Stimulated activated CD4-positive, alpha-beta T cell treated with anti-CD3 and anti-CD28 coated beads, Interleukin-15, amount 100 ng/mL, for 48 hours (primary cell): ENCODE results near the gene ITGB3.
"Not testable (repeated sequence)": the region's sequence is repeated elsewhere in the genome, so short reads cannot be mapped to it uniquely, and the experiment has no call there.

ENCODE experiments used
- DNase-seq, 2 donors: peaks; one replicate each; pipeline ENCODE4 v3.0.0-alpha.2; 2020; ENCODE audit warnings: low read depth in 2 of 2

Gene ITGB3

DNA sequence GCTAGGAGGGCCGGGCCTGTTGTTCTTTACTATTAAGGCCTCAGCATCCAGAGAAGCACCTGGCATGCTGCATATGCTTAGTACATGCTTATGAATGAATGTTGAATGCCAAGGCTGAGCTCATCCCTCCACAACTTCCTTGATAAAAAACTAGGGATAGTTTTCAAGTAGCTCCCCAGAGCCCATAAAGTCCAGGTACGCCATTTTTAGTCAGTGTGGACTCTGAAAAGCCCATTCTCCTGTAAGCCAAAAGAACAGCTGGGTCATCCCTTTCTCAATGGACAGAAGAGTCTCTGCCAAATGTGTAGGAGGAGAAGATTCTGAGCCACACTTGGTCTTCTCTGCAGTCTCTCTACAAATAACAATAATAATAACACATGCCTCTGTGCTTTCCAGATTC lies 8.9 kb upstream of the ITGB3 start:
- DNase-seq: no peak

- no peak for DNase-seq
These were observed 7.5 kb upstream of the ITGB3 start for GRCh38 chr17:47246120-47246519.

- no peak for DNase-seq
These were observed 2.8 kb upstream of the ITGB3 start for GRCh38 chr17:47250855-47251254.

DNA sequence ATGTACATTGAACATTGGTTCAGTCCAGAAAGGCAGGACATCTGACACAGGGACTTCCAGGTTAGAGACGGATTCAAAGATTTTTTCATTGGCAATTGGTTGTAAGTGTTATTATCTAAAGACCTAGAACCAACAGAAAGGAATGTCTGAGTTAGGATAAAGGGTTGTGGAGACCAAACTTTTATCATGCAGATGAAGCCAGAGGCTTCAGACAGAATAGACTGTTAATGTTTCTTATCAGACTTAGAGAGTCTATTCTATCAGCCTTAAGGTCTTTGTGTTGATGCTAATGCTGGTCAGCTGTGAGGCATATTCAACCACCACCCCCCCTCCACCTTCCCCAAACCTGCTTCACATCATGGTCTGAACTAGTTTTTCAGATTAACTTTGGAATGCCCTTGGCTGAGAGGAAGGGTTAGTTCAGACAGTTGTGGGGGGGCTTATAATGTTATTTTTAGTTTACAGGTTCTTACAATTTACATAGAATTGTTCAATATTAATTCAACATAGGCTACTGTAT lies 2.1 kb upstream of the ITGB3 start:
- no peak for DNase-seq

DNA sequence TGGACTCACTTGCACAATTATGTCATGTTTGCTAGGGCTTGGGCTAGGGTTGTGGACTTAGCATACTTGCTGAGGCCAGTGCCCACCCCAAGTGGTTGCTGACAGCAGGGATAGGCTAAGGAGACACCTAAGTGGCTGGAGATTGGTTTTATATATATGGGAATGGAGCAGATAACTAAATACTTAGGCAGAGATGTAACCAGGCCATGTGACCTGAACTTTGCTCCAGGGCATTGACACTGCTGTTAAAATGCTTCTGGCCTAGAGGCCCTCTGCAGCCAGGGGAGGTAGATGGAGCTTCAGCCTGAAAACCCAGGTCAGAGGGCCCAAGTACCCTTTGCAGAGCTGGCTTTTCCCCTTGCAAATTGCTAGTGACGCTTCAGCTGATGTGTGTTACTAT lies 1.4 kb upstream of the ITGB3 start:
- DNase-seq: no peak

DNA sequence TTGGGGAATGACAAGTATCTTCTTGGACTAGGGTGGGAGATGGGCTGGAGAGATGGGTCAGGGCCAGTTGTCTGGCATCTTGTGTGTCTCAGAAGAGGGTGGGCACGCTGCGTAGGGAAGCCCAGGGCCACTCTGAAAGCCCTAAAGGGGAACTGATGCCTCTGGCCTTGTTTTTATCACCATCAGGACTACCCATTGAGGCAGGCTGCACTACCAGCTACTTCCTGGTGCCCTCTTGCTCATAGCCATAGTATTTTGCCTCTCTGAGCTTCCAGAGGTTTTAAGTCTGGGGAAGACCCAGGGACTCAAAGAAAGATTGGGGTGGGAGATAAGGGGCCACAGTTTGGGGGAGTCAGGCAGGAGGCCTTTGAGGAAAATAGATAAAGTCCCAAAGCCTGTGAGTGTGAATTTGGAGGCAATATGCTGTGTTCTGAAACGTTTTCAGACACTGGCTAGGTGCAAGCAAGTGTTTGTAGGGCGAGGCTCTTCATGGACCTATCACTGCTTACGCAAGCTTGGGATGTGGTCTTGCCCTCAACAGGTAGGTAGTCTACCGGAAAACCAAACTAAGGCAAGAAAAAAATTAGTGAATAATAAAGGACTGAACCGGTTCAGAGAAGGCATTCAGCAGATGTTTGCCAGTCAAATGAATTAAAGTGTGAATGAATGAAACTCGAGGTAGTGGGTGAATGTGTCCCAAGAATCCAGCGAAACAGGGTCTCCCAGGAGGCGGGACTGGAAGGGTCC lies 688 bp upstream of the ITGB3 start:
- no peak for DNase-seq

GRCh38 chr17:47254403-47254943 lies 846 bp downstream of the ITGB3 start:
- DNase-seq: no peak

GRCh38 chr17:47257651-47258339 lies 4.2 kb downstream of the ITGB3 start:
- no peak for DNase-seq

DNA sequence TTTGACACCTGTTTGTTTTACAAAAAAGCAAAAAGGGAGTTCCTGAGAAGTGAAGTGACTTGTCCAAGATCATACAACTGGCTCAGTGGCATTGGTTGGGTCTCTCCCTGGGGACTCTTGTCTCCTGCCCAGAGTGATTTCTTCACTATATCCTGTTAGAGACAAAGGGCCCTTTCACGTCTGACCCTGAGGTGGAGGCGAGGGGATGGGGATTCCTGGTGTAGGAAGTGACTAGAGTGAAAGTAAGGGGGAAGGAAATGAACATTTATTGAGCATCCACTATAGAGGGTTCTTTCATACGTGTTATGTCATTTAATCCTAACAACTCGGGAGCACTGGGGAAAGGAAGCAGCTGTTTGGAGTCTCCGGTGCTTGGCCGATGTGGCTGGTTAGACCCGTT lies 9.0 kb downstream of the ITGB3 start:
- DNase-seq: no peak

GRCh38 chr17:47264166-47264565 lies 10.5 kb downstream of the ITGB3 start:
- no peak for DNase-seq

- DNase-seq: no peak
These were observed 12.4 kb downstream of the ITGB3 start for GRCh38 chr17:47265983-47266541.

- DNase-seq: no peak
These were observed 13.2 kb downstream of the ITGB3 start for GRCh38 chr17:47266782-47267181.

GRCh38 chr17:47267354-47267828 lies 13.8 kb downstream of the ITGB3 start:
- DNase-seq: no peak

- not testable (repeated sequence) for DNase-seq
These were observed 15.3 kb downstream of the ITGB3 start for GRCh38 chr17:47268964-47269363.

DNA sequence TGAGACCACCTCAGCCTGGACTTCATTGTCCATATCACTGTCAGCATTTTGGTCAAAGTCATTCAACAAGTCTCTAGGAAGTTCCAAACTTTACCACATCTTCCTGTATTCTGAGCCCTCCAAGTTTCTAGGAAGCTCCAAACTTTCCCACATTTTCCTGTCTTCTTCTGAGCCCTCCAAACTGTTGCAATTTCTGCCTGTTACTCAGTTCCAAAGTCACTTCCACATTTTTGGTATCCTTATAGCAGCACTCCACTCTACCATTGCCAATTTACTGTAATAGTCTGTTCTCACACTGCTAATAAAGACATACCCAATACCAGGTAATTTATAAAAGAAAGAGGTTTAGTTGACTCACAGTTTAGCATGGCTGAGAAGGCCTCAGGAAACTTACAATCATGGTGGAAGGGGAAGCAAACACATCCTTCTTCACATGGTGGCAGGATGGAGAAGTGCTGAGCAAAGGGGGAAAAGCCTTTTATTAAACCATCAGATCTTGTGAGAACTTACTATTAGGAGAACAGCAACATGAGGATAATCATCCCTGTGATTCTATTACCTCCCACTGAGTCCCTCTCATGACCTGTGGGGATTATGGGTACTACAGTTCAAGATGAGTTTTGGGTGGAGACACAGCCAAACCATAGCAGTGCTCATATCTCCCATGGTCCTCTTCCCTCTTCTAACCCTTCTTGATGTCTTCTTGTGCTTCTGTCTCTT lies 16.1 kb downstream of the ITGB3 start:
- not testable (repeated sequence) for DNase-seq

GRCh38 chr17:47270946-47271705 lies 17.5 kb downstream of the ITGB3 start:
- DNase-seq: no peak

DNA sequence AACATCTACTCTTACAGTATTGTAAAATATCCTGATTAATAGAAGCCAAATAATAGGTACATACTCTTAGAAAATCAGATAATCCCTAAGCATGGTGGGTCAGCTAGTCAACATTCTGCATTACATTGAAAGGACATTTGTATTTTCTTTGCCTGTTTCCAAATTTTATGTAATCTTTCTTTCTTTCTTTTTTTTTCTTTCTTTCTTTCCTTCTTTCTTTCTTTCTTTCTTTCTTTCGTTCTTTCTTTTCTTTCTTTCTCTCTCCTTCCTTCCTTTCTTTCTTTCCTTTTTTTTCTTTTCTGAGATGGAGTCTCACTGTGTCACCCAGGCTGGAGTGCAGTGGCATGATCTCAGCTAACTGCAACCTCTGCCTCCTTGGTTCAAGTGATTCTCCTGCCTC lies 18.9 kb downstream of the ITGB3 start:
- no peak for DNase-seq

GRCh38 chr17:47273245-47273644 lies 19.6 kb downstream of the ITGB3 start:
- no peak for DNase-seq

- DNase-seq: no peak
These were observed 20.9 kb downstream of the ITGB3 start for GRCh38 chr17:47274319-47275069.

DNA sequence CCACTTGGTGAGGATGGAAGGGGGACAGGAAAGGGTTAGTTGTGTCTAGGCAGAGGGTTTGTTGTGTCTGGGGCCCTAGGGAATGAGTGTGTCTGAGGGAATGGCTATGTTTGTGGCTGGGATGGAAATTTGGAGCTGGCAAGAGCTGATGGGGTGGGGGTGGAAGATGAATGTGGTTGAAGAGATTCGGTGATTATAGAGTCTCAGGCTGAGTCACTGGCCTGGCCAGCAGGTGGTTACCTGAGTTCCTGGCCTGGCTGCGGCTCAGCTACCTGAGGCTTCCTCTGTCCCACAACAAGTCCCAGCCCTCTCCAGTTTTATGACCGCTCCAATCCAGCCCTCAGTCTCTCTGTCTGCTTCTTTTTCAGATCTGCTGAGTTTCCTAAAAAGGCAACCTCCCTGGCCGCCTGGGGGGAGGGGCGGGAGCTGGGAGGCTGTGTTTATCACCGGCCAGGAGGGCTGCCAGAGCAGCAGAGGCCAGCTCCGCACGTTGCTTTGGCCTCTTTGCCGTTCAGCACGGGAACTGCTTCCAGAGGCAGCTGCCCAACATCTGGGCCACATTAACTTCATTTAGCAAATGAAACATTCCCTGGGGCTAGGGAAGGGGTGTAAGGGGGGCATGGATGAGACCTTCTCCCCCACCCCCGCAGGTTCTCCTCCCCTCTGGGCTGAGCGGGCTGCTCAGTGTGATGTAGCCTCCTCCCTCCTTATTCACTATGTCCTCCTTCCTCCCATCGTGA lies 21.8 kb downstream of the ITGB3 start:
- DNase-seq: no peak
